HepG2 (cell line): ENCODE data around the gene TAPBP. TPM values are rescaled to one million over a fixed set of nuclear protein-coding genes. Genes with fewer than 3 reads are reported as not detected.

Experiments
- BATF2 ChIP-seq: sonication (generic); formaldehyde crosslinking; IDR thresholded peaks from 2 replicates; pipeline ENCODE4 v1.8.0; 2022; ENCODE audit warnings: mild to moderate bottlenecking, missing genetic modification reagents, moderate library complexity
- BCL6 ChIP-seq: IDR thresholded peaks from 2 replicates; pipeline ENCODE4 v1.6.1; 2016; ENCODE audit warnings: missing genetic modification reagents, missing compliant biosample characterization
- ERF ChIP-seq: IDR thresholded peaks from 2 replicates; pipeline ENCODE4 v1.6.1; 2018; ENCODE audit warnings: missing biosample characterization, missing genetic modification reagents
- KDM5B ChIP-seq: sonication (generic); formaldehyde crosslinking; IDR thresholded peaks from 2 replicates; pipeline ENCODE4 v1.4.0; 2020; ENCODE audit warnings: missing genetic modification reagents, mild to moderate bottlenecking, borderline replicate concordance
- POLR2AphosphoS2 ChIP-seq: IDR thresholded peaks from 2 replicates; pipeline ENCODE4 v1.6.1; 2011; ENCODE audit warnings: low read depth, low read length, improper control_type of control experiment
- RBM39 ChIP-seq: fragments of 200-400 bp; formaldehyde crosslinking; IDR thresholded peaks from one replicate; pipeline ENCODE4 v1.6.1; 2018; ENCODE audit warnings: antibody characterized with exemption, mild to moderate bottlenecking, low read depth, low read length; ENCODE audit not compliant: poor library complexity, severe bottlenecking
- RCOR2 ChIP-seq: IDR thresholded peaks from 2 replicates; pipeline ENCODE4 v1.6.1; 2016; ENCODE audit warnings: missing biosample characterization, missing genetic modification reagents
- RFX5 ChIP-seq: IDR thresholded peaks from 2 replicates; pipeline ENCODE4 v1.6.1; 2011; ENCODE audit warnings: low read depth, low read length, improper control_type of control experiment
- RFXANK ChIP-seq: IDR thresholded peaks from 2 replicates; pipeline ENCODE4 v1.6.1; 2016
- SNAPC5 ChIP-seq: sonication (generic); formaldehyde crosslinking; IDR thresholded peaks from 2 replicates; pipeline ENCODE4 v1.8.1; 2023; ENCODE audit warnings: mild to moderate bottlenecking, missing genetic modification reagents, borderline replicate concordance
- SRSF4 ChIP-seq: fragments of 200-400 bp; formaldehyde crosslinking; IDR thresholded peaks from one replicate; pipeline ENCODE4 v1.6.1; 2018; ENCODE audit warnings: mild to moderate bottlenecking, low read depth, low read length, moderate library complexity; ENCODE audit not compliant: poor library complexity, severe bottlenecking
- STAG1 ChIP-seq: sonication (generic); formaldehyde crosslinking; IDR thresholded peaks from 2 replicates; pipeline ENCODE4 v1.4.0; 2020; ENCODE audit warnings: missing genetic modification reagents
- STAT5B ChIP-seq: sonication (generic); formaldehyde crosslinking; IDR thresholded peaks from 2 replicates; pipeline ENCODE4 v1.4.0; 2020; ENCODE audit warnings: missing genetic modification reagents
- TEAD3 ChIP-seq: optimal IDR thresholded peaks from 2 replicates; pipeline ENCODE3; 2016; ENCODE audit warnings: borderline replicate concordance
- ZC3H4 ChIP-seq: sonication (generic); formaldehyde crosslinking; IDR thresholded peaks from 2 replicates; pipeline ENCODE4 v1.4.0; 2020; ENCODE audit warnings: missing genetic modification reagents, borderline replicate concordance
- ZKSCAN1 ChIP-seq: fragments of 150-350 bp; IDR thresholded peaks from 2 replicates; pipeline ENCODE4 v1.6.1; 2014; ENCODE audit warnings: low read length
- ZKSCAN8 ChIP-seq: IDR thresholded peaks from 2 replicates; pipeline ENCODE4 v1.6.1; 2016; ENCODE audit warnings: borderline replicate concordance, missing genetic modification reagents, missing compliant biosample characterization
- ZNF136 ChIP-seq: sonication (generic); formaldehyde crosslinking; IDR thresholded peaks from 2 replicates; pipeline ENCODE4 v1.8.1; 2022; ENCODE audit warnings: low read depth, mild to moderate bottlenecking, moderate library complexity, missing genetic modification reagents
- ZNF276 ChIP-seq: sonication (generic); formaldehyde crosslinking; IDR thresholded peaks from 2 replicates; pipeline ENCODE4 v1.4.0; 2020; ENCODE audit warnings: mild to moderate bottlenecking, low read depth, missing genetic modification reagents
- ZNF563 ChIP-seq: sonication (generic); formaldehyde crosslinking; IDR thresholded peaks from 2 replicates; pipeline ENCODE4 v1.8.0; 2022; ENCODE audit warnings: mild to moderate bottlenecking, moderate library complexity, missing genetic modification reagents
- ZNF597 ChIP-seq: sonication (generic); formaldehyde crosslinking; IDR thresholded peaks from 2 replicates; pipeline ENCODE4 v1.5.0; 2020; ENCODE audit warnings: missing genetic modification reagents
- ZNF691 ChIP-seq: sonication (generic); formaldehyde crosslinking; IDR thresholded peaks from 2 replicates; pipeline ENCODE4 v1.4.0; 2020; ENCODE audit warnings: missing genetic modification reagents, low read depth, mild to moderate bottlenecking, borderline replicate concordance
- polyA plus RNA-seq, 8 experiments: library from polyadenylated mRNA; depleted of rRNA in 3 of 8; stranded (reverse) in 7 of 8; unstranded in 1 of 8; fragments of >200 nt; fragmentation: Illumina TruSeq in 4 of 8; extraction: Trizol in 4 of 8; gene quantifications; 2 replicates each; pipeline versions ENCODE4 v1.2.1 to v1.2.3, GENCODE V29; 2011 to 2016; ENCODE audit warnings: low read depth in 4 of 8, missing spikeins in 1 of 8, mixed read lengths in 1 of 8; ENCODE audit not compliant: insufficient read depth in 1 of 8
- total RNA-seq, 5 experiments: library from RNA; depleted of rRNA; stranded (reverse); fragments of >200 nt; fragmentation: Illumina TruSeq; extraction: Trizol; gene quantifications; 2 replicates each; pipeline ENCODE4 v1.2.3, GENCODE V29; 2016; ENCODE audit warnings: low read depth in 1 of 5

TAPBP gene
- total and polyA plus RNA-seq, 2 of the 13 experiments (the other 11 are each of a cell fraction or from before 2014, with no cell fraction given), result 27.4 to 32.3 TPM

GRCh38 chr6:33288921-33289783, 24.7 kb downstream of the TAPBP start, which contains the start of the genes PFDN6 and WDR46 (continued):
- TF ChIP-seq ZKSCAN8 (CRISPR knock-in tag), result no peak
- TF ChIP-seq BCL6 (CRISPR knock-in tag), result no peak
- TF ChIP-seq ZC3H4 (CRISPR knock-in tag), result no peak
- no peak for TF ChIP-seq STAT5B (CRISPR knock-in tag)
- TF ChIP-seq RBM39, result no peak
- TF ChIP-seq ZNF563 (CRISPR knock-in tag), result peak; percentile 19; the same call in 1 of the 2 replicates
- TF ChIP-seq SNAPC5 (CRISPR knock-in tag), result no peak
- TF ChIP-seq POLR2AphosphoS2, result no peak
- TF ChIP-seq RCOR2 (CRISPR knock-in tag), result no peak
- TF ChIP-seq ZNF691 (CRISPR knock-in tag), result peak; percentile 66; the same call in 1 of the 2 replicates
- no peak for TF ChIP-seq SRSF4
- TF ChIP-seq ZKSCAN1, result no peak
- TF ChIP-seq TEAD3 (CRISPR knock-in tag), result no peak
- TF ChIP-seq KDM5B (CRISPR knock-in tag), result no peak; the same call in 1 of the 2 replicates
- 0 out of 2 replicates have a peak, but pooled peaks have one; percentile 15 for TF ChIP-seq ERF (CRISPR knock-in tag)
- TF ChIP-seq RFXANK (CRISPR knock-in tag), result no peak
- no peak for TF ChIP-seq STAG1 (CRISPR knock-in tag)
- no peak for TF ChIP-seq ZNF597 (CRISPR knock-in tag)
- no peak for TF ChIP-seq RFX5
- no peak; the same call in 1 of the 2 replicates for TF ChIP-seq ZNF136 (CRISPR knock-in tag)
- TF ChIP-seq BATF2 (CRISPR knock-in tag), result no peak
- no peak for TF ChIP-seq ZNF276
